Erythroblast (primary cell): Measurements from ENCODE around the gene TMEM132C.

ENCODE experiments used
- GATA1 ChIP-seq: IDR thresholded peaks from 2 replicates; pipeline ENCODE4 v1.6.1; 2011; ENCODE audit warnings: low read depth, mild to moderate bottlenecking, control low read depth, low read length, moderate library complexity
- POLR2A ChIP-seq: IDR thresholded peaks from 2 replicates; pipeline ENCODE4 v1.6.1; 2011; ENCODE audit warnings: mild to moderate bottlenecking, low read length

- no peak for TF ChIP-seq POLR2A
- no peak for TF ChIP-seq GATA1
Measured at GRCh38 chr12:128367961-128368360, 101.0 kb downstream of the TMEM132C start.
